Ovary (tissue), 9 donors: ENCODE results near the gene GANC. TPM values are rescaled to one million over a fixed set of nuclear protein-coding genes. Genes with fewer than 3 reads are reported as not detected.

Experiments used
- DNase-seq, 5 donors: peaks; one replicate each; pipeline ENCODE4 v3.0.0-alpha.2; 2019 to 2020
- H3K27ac ChIP-seq, 2 donors: fragments of 200-600 bp; one replicate each; pipeline versions ENCODE4 v1.5.1 to v1.8.0; 2019 to 2022
- H3K27me3 ChIP-seq: fragments of 200-600 bp; one replicate; pipeline ENCODE4 v1.8.0; 2022
- H3K36me3 ChIP-seq: fragments of 200-600 bp; sonication (generic); one replicate; pipeline ENCODE4 v1.5.1; 2019
- H3K4me1 ChIP-seq: one replicate; pipeline ENCODE4 v1.8.1; 2013; ENCODE audit warnings: mild to moderate bottlenecking, moderate library complexity; ENCODE audit not compliant: insufficient read depth
- H3K4me3 ChIP-seq: fragments of 200-600 bp; sonication (generic); one replicate; pipeline ENCODE4 v1.5.1; 2017
- H3K9me3 ChIP-seq, 2 donors: fragments of 200-600 bp in 1 of 2; sonication (generic) in 1 of 2; one replicate each; pipeline versions ENCODE4 v1.5.1 to v1.8.1; 2013 to 2019; ENCODE audit warnings: mild to moderate bottlenecking in 1 of 2, moderate library complexity in 1 of 2
- EP300 ChIP-seq: sonication (generic); formaldehyde crosslinking; IDR thresholded peaks from one replicate; pipeline ENCODE4 v1.6.1; 2017; ENCODE audit warnings: antibody characterized with exemption
- POLR2A ChIP-seq: fragments of 450-650 bp; IDR thresholded peaks from one replicate; pipeline ENCODE4 v1.6.1; 2017; ENCODE audit warnings: antibody characterized with exemption, mild to moderate bottlenecking, moderate library complexity
- WGBS, 3 donors: extraction: QIAGEN DNeasy Blood & Tissue Kit in 1 of 3; methylation state at CpG; one replicate each; pipeline versions ENCODE4 v1.1.5 to v1.1.7; 2013 to 2017; 5-methylcytosine and 5-hydroxymethylcytosine counted together
- intact Hi-C, 4 donors: fragments of 100-400 bp; cut with DNase I; formaldehyde crosslinking; loops; one replicate each; pipeline versions ENCODE4 v1.11.0 to v1.15.1; 2022 to 2023
- polyA plus RNA-seq, 2 donors: library from polyadenylated mRNA; stranded (reverse); fragments of 200-250 nt in 1 of 2; fragments of 350-450 nt in 1 of 2; fragmentation: Illumina TruSeq in 1 of 2; extraction: RNeasy Lipid Tissue Mini Kit (QIAGEN cat#74804) in 1 of 2; gene quantifications; one replicate each; pipeline ENCODE4 v1.2.3, GENCODE V29; 2013 to 2014
- total RNA-seq, 7 donors: library from RNA; depleted of rRNA in 2 of 7; stranded (reverse); fragments of >200 nt in 2 of 7; fragmentation: NEBNext Ultra II Directional in 3 of 7; extraction: Animal tissue kit (Norgen Biotek cat#: 25700) in 3 of 7; gene quantifications; one replicate each; pipeline versions ENCODE4 v1.1.0 to v1.2.4, GENCODE V29; 2016 to 2023
- TF ChIP-seq, protein P1 (sequence below), 3 donors: fragments of 450-650 bp in 2 of 3; fragments of 200-600 bp in 1 of 3; IDR thresholded peaks; one replicate each; pipeline versions ENCODE4 v1.5.1 to v1.8.0; 2016 to 2022; ENCODE audit warnings: antibody characterized with exemption in 3 of 3, mild to moderate bottlenecking in 1 of 3
- donor health status: DM: no; HTN: no; CAD: no; lungs with moderate emphysema.
- donor health status: DM: no; HTN: no; CAD: no.
- donor health status: Bipolar disorder and iron deficiency.
- donor health status: DM: yes; HTN: yes; CAD: no.
- donor health status: DM: no; HTN: no; CAD: no.
- donor health status: DM: yes; HTN: yes; CAD: no.

Gene GANC
- total and polyA plus RNA-seq, 9 donors = 10.0 to 31.5 (median 28.1) TPM

DNA sequence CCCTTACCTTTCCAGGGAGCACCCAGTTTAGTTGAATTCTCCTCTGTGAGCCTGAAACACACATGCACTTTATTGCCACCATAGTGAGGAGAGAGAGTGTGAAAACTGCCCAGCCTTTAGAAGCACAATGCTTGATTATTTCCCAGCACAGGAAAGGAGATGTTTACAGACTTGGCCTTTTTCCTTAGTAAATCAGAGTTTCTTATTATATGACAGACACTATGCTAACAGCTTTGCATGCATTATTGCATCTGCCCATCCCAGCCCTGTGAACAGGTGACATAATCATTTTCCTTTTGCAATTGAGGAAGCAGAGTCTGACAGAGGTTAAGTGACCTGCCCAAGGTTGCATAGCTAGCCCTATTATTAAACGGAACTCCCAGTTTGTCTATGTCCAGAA is 122.8 kb downstream of the GANC start:
- H3K9me3 ChIP-seq = no peaks in the 10 kb centered on the region
- 63 to 75% (median 71%) methylated on average over 1 of the region's 1 CpG for WGBS, 3 donors
- no peak overlapping the region for H3K4me3 ChIP-seq
- intact Hi-C loops = no loop called here
- no peaks in the 10 kb centered on the region for H3K27me3 ChIP-seq
- no peak for DNase-seq
- no peak for TF ChIP-seq EP300
- TF ChIP-seq, protein P1, sequence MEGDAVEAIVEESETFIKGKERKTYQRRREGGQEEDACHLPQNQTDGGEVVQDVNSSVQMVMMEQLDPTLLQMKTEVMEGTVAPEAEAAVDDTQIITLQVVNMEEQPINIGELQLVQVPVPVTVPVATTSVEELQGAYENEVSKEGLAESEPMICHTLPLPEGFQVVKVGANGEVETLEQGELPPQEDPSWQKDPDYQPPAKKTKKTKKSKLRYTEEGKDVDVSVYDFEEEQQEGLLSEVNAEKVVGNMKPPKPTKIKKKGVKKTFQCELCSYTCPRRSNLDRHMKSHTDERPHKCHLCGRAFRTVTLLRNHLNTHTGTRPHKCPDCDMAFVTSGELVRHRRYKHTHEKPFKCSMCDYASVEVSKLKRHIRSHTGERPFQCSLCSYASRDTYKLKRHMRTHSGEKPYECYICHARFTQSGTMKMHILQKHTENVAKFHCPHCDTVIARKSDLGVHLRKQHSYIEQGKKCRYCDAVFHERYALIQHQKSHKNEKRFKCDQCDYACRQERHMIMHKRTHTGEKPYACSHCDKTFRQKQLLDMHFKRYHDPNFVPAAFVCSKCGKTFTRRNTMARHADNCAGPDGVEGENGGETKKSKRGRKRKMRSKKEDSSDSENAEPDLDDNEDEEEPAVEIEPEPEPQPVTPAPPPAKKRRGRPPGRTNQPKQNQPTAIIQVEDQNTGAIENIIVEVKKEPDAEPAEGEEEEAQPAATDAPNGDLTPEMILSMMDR (IDR thresholded peaks at IDR 0.05) = no peak
- no peak for TF ChIP-seq POLR2A
- no peak overlapping the region for H3K27ac ChIP-seq
- no peaks in the 10 kb centered on the region for H3K36me3 ChIP-seq
- H3K4me1 ChIP-seq = no peaks in the 10 kb centered on the region

DNA sequence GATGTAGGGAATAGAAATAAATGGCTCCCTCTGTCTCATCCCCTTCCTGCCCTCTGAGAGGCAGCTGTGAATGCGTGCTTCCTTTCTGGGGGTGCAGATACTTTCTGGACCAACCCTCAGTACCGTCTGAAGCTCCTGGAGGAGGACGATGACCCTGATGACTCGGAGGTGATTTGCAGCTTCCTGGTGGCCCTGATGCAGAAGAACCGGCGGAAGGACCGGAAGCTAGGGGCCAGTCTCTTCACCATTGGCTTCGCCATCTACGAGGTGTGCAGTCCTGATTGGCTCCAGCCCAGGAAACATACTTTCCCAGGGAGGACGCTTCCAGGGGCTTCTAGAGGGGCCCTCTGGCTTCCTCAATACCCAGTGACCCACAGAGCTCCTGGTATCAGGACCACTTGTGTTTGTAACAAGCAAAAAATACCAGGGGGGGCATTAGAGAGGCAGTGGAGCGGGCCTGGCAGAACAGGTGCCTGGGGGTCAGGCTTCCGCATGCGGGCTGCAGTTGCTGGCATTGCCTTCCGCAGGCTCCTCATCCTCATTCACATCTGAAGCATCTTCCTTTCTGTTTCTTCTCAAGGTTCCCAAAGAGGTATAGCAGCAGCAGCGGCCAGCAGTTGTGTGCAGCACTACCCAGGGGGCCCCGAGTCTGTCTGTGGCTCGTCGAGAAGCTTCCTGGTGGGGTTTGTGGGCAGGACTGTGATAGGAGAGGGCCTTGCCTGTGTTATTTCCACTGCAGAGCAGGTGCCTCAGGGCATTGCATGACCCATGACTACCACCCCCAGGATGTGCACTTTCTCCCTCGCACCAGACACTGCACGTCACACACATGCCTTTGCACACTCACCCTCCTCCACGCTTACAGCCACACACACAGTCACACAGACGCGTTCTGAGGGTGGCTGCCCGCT is 128.8 kb downstream of the GANC start:
- H3K27me3 ChIP-seq = no peaks in the 10 kb centered on the region
- no peaks in the 10 kb centered on the region for H3K4me1 ChIP-seq
- WGBS, 3 donors = 84 to 87% (median 84%) methylated on average over 24 of the region's 24 CpGs
- intact Hi-C loops = no loop called here
- no peaks in the 10 kb centered on the region for H3K9me3 ChIP-seq
- DNase-seq = no peak
- no peak overlapping the region for H3K4me3 ChIP-seq
- no peak overlapping the region for H3K27ac ChIP-seq
- TF ChIP-seq EP300 (no peak), POLR2A (no peak)
- TF ChIP-seq, protein P1 (IDR thresholded peaks at IDR 0.05) = no peak
- no peaks in the 10 kb centered on the region for H3K36me3 ChIP-seq

DNA sequence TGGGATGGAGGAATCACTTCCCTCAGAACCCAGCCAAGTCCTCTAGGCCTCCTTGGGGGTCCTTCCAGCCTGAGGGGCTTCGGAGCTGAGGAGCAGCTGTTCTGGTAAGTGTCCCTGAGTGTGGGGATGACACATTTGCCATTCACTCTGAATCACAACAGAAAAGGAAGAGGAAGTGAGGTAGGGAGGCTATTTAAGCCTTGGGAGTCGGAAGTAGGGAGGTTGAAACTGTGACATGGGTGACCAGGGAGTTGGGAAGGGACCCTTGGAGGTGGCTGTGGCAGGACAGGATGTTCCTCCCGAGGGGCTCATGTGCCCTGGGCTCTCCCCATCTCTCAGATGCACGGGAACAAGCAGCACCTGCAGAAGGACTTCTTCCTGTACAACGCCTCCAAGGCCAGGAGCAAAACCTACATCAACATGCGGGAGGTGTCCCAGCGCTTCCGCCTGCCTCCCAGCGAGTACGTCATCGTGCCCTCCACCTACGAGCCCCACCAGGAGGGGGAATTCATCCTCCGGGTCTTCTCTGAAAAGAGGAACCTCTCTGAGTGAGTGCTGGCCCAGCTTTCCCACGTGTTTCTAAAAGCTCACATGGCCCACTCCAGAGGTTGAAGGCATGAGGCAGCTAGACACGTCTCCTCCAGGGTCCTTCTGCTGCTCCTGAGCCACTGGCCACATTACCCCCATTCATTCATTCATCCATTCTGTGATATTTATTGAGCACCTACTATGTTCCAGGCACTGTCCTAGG is 129.6 kb downstream of the GANC start:
- Histone ChIP-seq H3K36me3 (no peaks in the 10 kb centered on the region), H3K27me3 (no peaks in the 10 kb centered on the region), H3K4me1 (no peaks in the 10 kb centered on the region), H3K9me3 (no peaks in the 10 kb centered on the region), H3K4me3 (no peak overlapping the region), H3K27ac (no peak overlapping the region)
- intact Hi-C loops = no loop called here
- no peak for DNase-seq
- TF ChIP-seq EP300 = no peak
- no peak for TF ChIP-seq POLR2A
- TF ChIP-seq, protein P1 (IDR thresholded peaks at IDR 0.05) = no peak
- WGBS, 3 donors = 85 to 89% (median 87%) methylated on average over 15 of the region's 15 CpGs

DNA sequence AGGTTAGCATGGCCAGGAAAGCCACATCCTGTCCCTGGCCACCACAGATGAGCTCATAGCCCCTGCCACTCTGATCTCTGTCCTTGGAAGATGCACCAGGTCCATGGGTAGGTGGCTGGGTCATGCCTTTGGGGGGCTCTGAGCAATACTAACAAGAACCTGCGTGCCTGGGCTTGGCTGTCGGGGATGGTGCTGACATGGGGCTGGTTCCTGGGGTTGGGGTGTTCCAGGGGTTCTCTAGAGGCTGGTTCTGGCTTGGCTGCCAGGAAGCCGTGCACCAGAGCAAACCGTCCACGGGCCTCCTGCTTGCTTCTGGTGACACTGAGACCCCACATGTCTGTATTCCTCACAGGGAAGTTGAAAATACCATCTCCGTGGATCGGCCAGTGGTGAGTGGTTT is 130.4 kb downstream of the GANC start:
- Histone ChIP-seq H3K4me3 (no peak overlapping the region), H3K27me3 (no peaks in the 10 kb centered on the region), H3K27ac (no peak overlapping the region), H3K4me1 (no peaks in the 10 kb centered on the region), H3K9me3 (no peaks in the 10 kb centered on the region), H3K36me3 (no peaks in the 10 kb centered on the region)
- TF ChIP-seq EP300 (no peak), POLR2A (no peak)
- TF ChIP-seq, protein P1 (IDR thresholded peaks at IDR 0.05) = no peak
- intact Hi-C loops = no loop called here
- 88 to 95% (median 93%) methylated on average over 7 of the region's 7 CpGs for WGBS, 3 donors
- no peak for DNase-seq
